NCI-H446 treated with DMSO at 0.1 percent for 48 hours (cell line): ENCODE data around the gene KISS1.

ENCODE experiments used
- DNase-seq: peaks from one replicate; lab custom pipeline; 2025; lab: John Stamatoyannopoulos, UW

Gene KISS1

GRCh38 chr1:204217648-204218000, 21.3 kb upstream of the KISS1 start:
- DNase-seq, result no peak

GRCh38 chr1:204216880-204217647, 20.8 kb upstream of the KISS1 start:
- no peak for DNase-seq

GRCh38 chr1:204216236-204216635, 19.9 kb upstream of the KISS1 start:
- DNase-seq, result no peak

GRCh38 chr1:204213668-204214662, 17.7 kb upstream of the KISS1 start, which contains the start of gene GOLT1A:
Gene GOLT1A, minus strand, starts transcription at chr1:204213988. Its CDS starts 82 bp downstream, at chr1:204213906.
- DNase-seq, result no peak

GRCh38 chr1:204212715-204213114, 16.4 kb upstream of the KISS1 start:
- no peak for DNase-seq

- no peak for DNase-seq
Measured at GRCh38 chr1:204211046-204211445, 14.8 kb upstream of the KISS1 start.

GRCh38 chr1:204207136-204207616, 10.9 kb upstream of the KISS1 start:
- DNase-seq, result no peak

- no peak for DNase-seq
Measured at GRCh38 chr1:204206121-204206520, 9.8 kb upstream of the KISS1 start.

- DNase-seq, result no peak
Measured at GRCh38 chr1:204205486-204205885, 9.2 kb upstream of the KISS1 start.

GRCh38 chr1:204204944-204205343, 8.7 kb upstream of the KISS1 start:
- DNase-seq, result no peak

GRCh38 chr1:204203206-204203767, 7.0 kb upstream of the KISS1 start:
- no peak for DNase-seq

GRCh38 chr1:204202481-204202880, 6.2 kb upstream of the KISS1 start:
- no peak for DNase-seq

- no peak for DNase-seq
Measured at GRCh38 chr1:204201348-204202040, 5.2 kb upstream of the KISS1 start.

- DNase-seq, result peak; percentile 40
Measured at GRCh38 chr1:204199579-204199978, 3.3 kb upstream of the KISS1 start.

GRCh38 chr1:204198348-204199340, 2.4 kb upstream of the KISS1 start:
- peak; percentile 44 for DNase-seq

- DNase-seq, result no peak
Measured at GRCh38 chr1:204197068-204197467, 777 bp upstream of the KISS1 start.

- no peak for DNase-seq
Measured at GRCh38 chr1:204194771-204195170, 1.5 kb downstream of the KISS1 start.

GRCh38 chr1:204194080-204194479, 2.2 kb downstream of the KISS1 start:
- DNase-seq, result no peak

- DNase-seq, result no peak
Measured at GRCh38 chr1:204192589-204193352, 3.5 kb downstream of the KISS1 start.

GRCh38 chr1:204192046-204192445, 4.2 kb downstream of the KISS1 start:
- no peak for DNase-seq
